Omental fat pad (tissue), 4 donors: ENCODE measurements around the gene PLSCR4. TPM values are rescaled to one million over a fixed set of nuclear protein-coding genes. Genes with fewer than 3 reads are reported as not detected.

ENCODE experiments used
- ATAC-seq: fragments of 150-250 bp; one replicate; pipeline ENCODE4 v1.9.1; 2016; ENCODE audit warnings: mild to moderate bottlenecking, moderate library complexity; ENCODE audit not compliant: low FRiP score
- DNase-seq: peaks from one replicate; pipeline ENCODE4 v3.0.0-alpha.2; 2019; ENCODE audit warnings: low spot score
- total RNA-seq, 4 donors: library from RNA; depleted of rRNA; stranded (reverse); fragments of >200 nt; gene quantifications; one replicate each; pipeline ENCODE4 v1.1.0, GENCODE V29; 2016
- TF ChIP-seq, protein P1 (sequence below), 3 donors: fragments of 450-650 bp; IDR thresholded peaks; one replicate each; pipeline ENCODE4 v1.5.1; 2016 to 2017; ENCODE audit warnings: antibody characterized with exemption in 3 of 3, mild to moderate bottlenecking in 3 of 3, moderate library complexity in 2 of 3

Gene PLSCR4
- total RNA-seq, 4 donors from 2014 or later: 84.7 to 191 (median 91.7) TPM

DNA sequence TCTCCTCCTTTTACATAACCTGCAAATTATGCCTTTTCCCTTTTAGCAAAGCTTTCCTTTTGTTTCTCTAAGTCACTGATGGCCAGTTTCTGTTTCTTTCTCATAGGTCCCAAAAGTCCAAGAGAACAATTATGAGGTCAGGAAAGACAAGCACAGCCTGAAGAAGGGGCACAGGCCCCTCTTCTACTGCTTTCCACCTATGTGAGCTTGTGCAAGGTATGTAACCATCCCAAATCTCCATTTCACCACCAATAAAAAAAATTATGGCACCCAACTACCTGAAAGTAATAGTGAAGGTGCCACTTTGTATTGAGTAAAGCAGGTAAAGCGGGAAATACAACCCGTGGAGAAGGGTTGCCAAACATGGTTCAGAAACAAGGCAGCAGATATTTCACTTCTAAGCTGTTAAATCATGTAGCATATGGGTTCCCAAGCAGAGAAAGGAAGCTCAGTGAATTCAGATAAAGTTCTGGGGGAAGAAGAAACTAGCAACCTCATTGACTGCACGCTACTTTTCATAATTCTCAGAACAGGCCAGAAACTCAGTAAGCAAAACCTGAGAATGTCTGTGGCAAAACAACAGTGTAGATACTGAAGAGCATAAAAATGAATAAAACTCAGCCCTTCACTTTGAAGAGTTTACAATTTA lies 94.1 kb downstream of the PLSCR4 start:
- TF ChIP-seq, protein P1, sequence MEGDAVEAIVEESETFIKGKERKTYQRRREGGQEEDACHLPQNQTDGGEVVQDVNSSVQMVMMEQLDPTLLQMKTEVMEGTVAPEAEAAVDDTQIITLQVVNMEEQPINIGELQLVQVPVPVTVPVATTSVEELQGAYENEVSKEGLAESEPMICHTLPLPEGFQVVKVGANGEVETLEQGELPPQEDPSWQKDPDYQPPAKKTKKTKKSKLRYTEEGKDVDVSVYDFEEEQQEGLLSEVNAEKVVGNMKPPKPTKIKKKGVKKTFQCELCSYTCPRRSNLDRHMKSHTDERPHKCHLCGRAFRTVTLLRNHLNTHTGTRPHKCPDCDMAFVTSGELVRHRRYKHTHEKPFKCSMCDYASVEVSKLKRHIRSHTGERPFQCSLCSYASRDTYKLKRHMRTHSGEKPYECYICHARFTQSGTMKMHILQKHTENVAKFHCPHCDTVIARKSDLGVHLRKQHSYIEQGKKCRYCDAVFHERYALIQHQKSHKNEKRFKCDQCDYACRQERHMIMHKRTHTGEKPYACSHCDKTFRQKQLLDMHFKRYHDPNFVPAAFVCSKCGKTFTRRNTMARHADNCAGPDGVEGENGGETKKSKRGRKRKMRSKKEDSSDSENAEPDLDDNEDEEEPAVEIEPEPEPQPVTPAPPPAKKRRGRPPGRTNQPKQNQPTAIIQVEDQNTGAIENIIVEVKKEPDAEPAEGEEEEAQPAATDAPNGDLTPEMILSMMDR (IDR thresholded peaks at IDR 0.05): no peak
- ATAC-seq: no peak
- no peak for DNase-seq

DNA sequence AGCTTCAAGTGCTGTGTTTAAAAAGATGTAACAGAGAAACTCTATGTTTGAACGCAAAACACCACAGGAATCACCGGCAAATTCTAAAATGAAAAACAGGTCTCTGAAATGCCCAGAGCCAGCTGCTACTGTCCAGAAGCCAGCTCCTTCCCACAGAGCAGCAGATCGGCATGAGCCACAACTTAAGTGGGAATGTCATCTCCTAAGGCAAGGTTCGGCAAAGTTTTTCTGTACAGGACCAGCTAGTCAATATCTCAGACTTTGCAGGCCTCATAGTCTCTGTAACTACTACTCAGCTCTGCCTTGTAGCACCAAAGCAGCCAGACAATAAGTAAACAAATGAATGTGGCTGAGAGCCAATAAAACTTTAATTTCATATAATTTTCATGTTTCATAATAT lies 94.8 kb downstream of the PLSCR4 start:
- TF ChIP-seq, protein P1 (IDR thresholded peaks at IDR 0.05): no peak
- ATAC-seq: no peak
- DNase-seq: no peak

DNA sequence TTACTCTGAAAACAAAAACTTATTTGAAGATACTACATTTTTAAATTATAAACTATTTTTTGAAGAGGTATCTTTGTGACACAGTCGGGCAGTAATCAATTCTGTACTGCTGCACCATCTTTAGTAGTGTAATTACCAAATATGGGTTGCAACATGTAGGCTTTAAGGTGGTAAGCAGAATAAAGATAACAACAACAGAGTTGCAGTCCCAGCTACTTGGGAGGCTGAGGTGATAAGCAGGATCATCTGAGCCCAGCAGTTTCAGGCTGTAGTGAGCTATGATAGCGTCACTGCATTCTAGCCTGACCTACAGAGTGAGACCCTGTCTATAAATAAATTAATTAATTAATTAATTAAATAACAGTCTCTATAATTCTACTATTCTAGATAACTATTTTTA lies 95.9 kb downstream of the PLSCR4 start:
- DNase-seq: no peak
- TF ChIP-seq, protein P1 (IDR thresholded peaks at IDR 0.05): no peak
- ATAC-seq: no peak

DNA sequence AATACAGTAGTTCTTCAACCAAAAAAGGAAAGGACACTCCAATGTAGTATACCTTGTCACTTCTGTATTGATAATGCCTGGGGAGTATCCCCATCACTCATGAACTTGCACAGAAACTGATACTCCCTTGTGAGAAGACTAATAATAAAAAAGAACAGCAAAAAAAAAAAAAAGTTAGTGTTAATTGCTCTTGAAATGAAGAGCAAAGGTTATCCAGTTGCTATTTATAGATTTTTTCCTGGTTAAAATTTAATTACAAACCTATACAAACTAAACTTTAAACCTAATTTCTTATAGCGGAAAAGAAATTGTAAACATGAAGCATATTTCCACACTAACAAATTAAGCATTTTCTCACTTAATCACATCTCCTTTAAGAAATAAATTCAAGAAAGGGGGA lies 96.6 kb downstream of the PLSCR4 start:
- TF ChIP-seq, protein P1 (IDR thresholded peaks at IDR 0.05): no peak
- no peak for DNase-seq
- no peak for ATAC-seq

DNA sequence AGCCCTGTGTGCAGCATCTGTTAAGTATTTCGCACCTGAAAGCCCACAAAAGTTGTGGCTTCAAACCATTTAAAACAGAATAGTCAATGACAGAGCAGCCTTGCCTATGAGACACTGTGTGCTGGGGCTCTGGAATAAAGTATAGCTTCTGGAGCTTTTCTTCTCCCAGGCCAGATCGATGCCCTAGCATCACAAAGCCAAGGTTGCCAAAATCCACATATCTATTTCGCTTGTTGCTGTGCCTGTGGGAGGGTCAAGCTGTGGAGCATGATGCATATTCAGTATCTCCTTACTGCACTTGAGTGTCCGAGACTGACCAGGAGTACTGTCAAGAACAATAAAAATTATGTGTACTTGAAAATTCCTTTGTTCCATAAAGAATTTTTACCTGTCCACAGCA lies 97.5 kb downstream of the PLSCR4 start:
- DNase-seq (no peak), ATAC-seq (no peak)
- TF ChIP-seq, protein P1 (IDR thresholded peaks at IDR 0.05): no peak

DNA sequence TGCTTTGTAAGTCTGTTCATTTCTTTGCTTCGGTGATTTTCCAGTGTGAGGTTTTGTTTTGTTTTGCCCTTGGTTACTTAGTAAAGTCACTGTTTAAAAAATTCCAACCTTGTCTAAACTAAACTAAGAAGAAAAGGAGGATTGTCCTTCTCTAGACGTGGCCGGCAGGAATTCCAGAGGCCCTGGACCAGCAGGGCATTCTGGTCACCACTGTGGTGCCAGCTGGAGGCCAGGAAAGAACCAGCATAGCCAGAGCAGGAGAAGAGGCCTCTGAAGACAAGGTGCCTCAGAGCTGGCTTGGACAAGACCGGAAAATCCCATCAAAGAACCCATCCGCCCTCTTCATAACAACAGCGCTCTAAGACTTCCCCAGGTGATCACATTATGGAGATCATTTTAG lies 98.1 kb downstream of the PLSCR4 start:
- DNase-seq (no peak), ATAC-seq (no peak)
- TF ChIP-seq, protein P1 (IDR thresholded peaks at IDR 0.05): no peak

DNA sequence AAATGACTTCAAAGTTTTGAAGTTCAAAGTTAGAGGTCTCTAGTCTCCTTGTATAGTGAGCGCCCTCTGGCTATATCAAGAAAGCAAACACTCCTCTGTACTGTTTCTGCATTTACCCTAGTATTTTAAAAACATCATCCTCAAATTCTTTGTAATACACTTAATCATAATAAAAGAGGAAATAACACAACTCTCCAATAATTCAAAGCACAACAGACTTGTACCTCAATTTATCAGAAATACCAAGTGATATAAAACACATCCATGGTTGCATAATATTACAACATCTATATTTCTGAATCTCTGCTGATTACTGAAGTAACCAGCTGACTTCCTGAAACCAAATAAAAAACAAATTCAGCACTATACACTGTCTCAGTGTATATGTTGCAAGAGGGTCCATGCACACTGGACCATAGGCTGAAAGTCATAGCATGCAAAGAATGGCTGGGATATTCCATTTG lies 102.4 kb downstream of the PLSCR4 start:
- peak; percentile 84 for ATAC-seq
- TF ChIP-seq, protein P1 (IDR thresholded peaks at IDR 0.05): no peak

More for the DNA sequence above, 102.4 kb downstream of the PLSCR4 start:
- no peak for DNase-seq
